Left ventricle myocardium inferior (tissue), 1 donor: ENCODE data around the gene JAGN1. TPM values are rescaled to one million over a fixed set of nuclear protein-coding genes. Genes with fewer than 3 reads are reported as not detected.
"Not testable (repeated sequence)": the region's sequence is repeated elsewhere in the genome, so short reads cannot be mapped to it uniquely, and the experiment has no call there.

ENCODE experiments used
- DNase-seq: peaks from one replicate; pipeline ENCODE4 v3.0.0-alpha.2; 2020
- H3K27ac ChIP-seq: fragments of 200-600 bp; replicated peaks from 2 replicates; pipeline ENCODE4 v1.8.0; 2021
- H3K27me3 ChIP-seq: fragments of 200-600 bp; 2 replicates; pipeline ENCODE4 v1.8.0; 2021; ENCODE audit warnings: low read depth
- H3K36me3 ChIP-seq: fragments of 200-600 bp; 2 replicates; pipeline ENCODE4 v1.8.0; 2021
- H3K4me1 ChIP-seq: fragments of 200-600 bp; 2 replicates; pipeline ENCODE4 v1.8.0; 2021
- H3K4me3 ChIP-seq: fragments of 200-600 bp; 2 replicates; pipeline ENCODE4 v1.8.0; 2021; ENCODE audit warnings: mild to moderate bottlenecking, moderate library complexity
- H3K9me3 ChIP-seq: fragments of 200-600 bp; replicated peaks from 2 replicates; pipeline ENCODE4 v1.8.0; 2021
- intact Hi-C: fragments of 100-400 bp; cut with micrococcal nuclease; formaldehyde crosslinking; loops from one replicate; pipeline ENCODE4 v1.11.0; 2022
- total RNA-seq: library from RNA; stranded (reverse); fragmentation: NEBNext Ultra II Directional; extraction: Animal tissue kit (Norgen Biotek cat#: 25700); gene quantifications from one replicate; pipeline ENCODE4 v1.2.1, GENCODE V29; 2021
- TF ChIP-seq, protein P1 (sequence below): fragments of 200-600 bp; IDR thresholded peaks from 2 replicates; pipeline ENCODE4 v1.8.0; 2021; ENCODE audit warnings: antibody characterized with exemption, mild to moderate bottlenecking, borderline replicate concordance
- donor health status: DM: no; HTN: yes; CAD: no; lungs with severe emphysema.

The JAGN1 gene
- total RNA-seq, 1 donor from 2014 or later = 17.5 TPM

DNA sequence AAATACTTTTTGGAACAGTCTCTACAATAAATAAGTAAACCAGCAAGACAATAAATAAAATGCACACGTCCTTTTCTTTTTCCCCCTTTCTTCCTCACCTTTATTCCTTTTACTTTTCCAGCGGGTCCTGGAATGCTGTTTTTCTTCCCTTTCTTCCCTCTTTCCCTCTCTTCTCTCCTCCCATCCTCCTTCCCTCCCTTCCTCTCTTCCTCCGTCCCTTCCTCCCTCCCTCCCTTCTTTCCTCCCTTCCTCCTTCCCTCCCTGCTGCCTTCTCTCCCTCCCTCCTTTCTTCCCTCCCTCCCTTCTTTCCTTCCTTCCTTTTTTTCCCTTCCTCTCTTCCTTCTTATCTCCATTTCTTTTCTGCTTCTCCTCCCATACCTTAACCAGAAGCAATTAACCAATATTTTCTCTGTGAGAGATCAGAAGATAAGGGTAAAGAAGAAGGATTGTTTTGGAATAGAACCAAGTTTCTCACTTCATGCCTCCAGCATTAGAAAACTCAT is 8.9 kb downstream of the JAGN1 start:
- TF ChIP-seq, protein P1, sequence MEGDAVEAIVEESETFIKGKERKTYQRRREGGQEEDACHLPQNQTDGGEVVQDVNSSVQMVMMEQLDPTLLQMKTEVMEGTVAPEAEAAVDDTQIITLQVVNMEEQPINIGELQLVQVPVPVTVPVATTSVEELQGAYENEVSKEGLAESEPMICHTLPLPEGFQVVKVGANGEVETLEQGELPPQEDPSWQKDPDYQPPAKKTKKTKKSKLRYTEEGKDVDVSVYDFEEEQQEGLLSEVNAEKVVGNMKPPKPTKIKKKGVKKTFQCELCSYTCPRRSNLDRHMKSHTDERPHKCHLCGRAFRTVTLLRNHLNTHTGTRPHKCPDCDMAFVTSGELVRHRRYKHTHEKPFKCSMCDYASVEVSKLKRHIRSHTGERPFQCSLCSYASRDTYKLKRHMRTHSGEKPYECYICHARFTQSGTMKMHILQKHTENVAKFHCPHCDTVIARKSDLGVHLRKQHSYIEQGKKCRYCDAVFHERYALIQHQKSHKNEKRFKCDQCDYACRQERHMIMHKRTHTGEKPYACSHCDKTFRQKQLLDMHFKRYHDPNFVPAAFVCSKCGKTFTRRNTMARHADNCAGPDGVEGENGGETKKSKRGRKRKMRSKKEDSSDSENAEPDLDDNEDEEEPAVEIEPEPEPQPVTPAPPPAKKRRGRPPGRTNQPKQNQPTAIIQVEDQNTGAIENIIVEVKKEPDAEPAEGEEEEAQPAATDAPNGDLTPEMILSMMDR = no peak
- no peak for DNase-seq
- Histone ChIP-seq H3K27ac (no peak overlapping the region), H3K4me3 (no peak overlapping the region), H3K36me3 (no peaks in the 10 kb centered on the region), H3K9me3 (no peaks in the 10 kb centered on the region), H3K27me3 (no peaks in the 10 kb centered on the region), H3K4me1 (peaks cover 18% of the 10 kb centered on the region)
- intact Hi-C loops = no loop called here

DNA sequence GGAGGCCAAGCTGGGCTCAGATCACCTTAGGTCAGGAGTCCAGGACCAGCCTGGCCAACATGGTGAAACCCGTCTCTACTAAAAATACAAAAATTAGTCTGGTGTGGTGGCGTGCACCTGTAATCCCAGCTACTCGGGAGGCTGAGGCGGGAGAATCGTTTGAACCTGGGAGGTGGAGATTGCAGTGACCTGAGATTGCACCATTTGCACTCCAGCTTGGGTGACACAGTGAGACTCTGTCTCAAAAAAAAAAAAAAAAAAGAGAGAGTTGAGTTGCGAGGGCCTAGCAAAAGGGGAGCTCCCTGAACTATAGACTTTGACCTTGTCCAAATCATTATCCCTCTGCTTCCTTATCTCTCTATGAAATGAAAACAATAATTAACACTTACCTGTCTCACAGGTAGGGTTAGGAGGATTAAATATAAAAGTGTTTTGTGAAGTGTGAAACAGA is 10.6 kb downstream of the JAGN1 start:
- not testable (repeated sequence) for DNase-seq

DNA sequence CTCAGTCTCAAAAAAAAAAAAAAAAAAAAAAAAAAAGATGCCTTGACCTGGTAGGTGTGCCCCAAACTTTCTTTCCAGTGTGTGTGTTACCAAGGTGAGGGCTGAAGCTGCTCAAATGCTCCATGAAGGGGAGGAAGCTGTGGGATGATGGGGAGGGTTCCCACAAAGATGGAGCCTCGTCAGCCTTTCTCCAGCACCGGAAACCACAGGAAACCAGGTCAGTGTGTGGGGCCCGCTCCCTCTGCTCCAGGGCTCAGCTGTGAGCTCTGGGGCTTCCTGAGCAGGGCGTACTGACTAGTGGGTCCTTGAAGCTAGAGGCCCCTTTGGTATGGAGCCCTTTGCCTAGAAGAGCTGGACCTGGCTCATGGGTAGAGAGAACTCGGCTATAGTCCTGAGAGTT is 11.6 kb downstream of the JAGN1 start:
- DNase-seq = no peak
- no peaks in the 10 kb centered on the region for H3K27me3 ChIP-seq
- H3K4me3 ChIP-seq = no peak overlapping the region
- TF ChIP-seq, protein P1 = no peak
- peaks cover 18% of the 10 kb centered on the region for H3K4me1 ChIP-seq
- H3K36me3 ChIP-seq = no peaks in the 10 kb centered on the region
- no peak overlapping the region for H3K27ac ChIP-seq
- intact Hi-C loops = no loop called here
- H3K9me3 ChIP-seq = no peaks in the 10 kb centered on the region

More for the DNA sequence above, 10.6 kb downstream of the JAGN1 start:
- H3K27me3 ChIP-seq, H3K9me3 ChIP-seq, intact Hi-C loops, H3K27ac ChIP-seq, H3K4me3 ChIP-seq, H3K36me3 ChIP-seq: not testable (repeated sequence)
- H3K4me1 ChIP-seq = peaks cover 18% of the 10 kb centered on the region

- no peaks in the 10 kb centered on the region for H3K36me3 ChIP-seq
- intact Hi-C loops = no loop called here
- peaks cover 18% of the 10 kb centered on the region for H3K4me1 ChIP-seq
- H3K9me3 ChIP-seq = no peaks in the 10 kb centered on the region
- H3K4me3 ChIP-seq = peak within 1 kb of the TSS; percentile 37
- H3K27ac ChIP-seq = peak within 1 kb of the TSS; percentile 56
- TF ChIP-seq, protein P1 = no peak
- no peak for DNase-seq
- H3K27me3 ChIP-seq = no peaks in the 10 kb centered on the region
Observed at GRCh38 chr3:9902372-9903237, 12.2 kb downstream of the JAGN1 start, which contains the start of gene IL17RE. Gene IL17RE, plus strand, starts transcription at chr3:9902848. Its CDS starts 85 bp downstream, at chr3:9902933.

DNA sequence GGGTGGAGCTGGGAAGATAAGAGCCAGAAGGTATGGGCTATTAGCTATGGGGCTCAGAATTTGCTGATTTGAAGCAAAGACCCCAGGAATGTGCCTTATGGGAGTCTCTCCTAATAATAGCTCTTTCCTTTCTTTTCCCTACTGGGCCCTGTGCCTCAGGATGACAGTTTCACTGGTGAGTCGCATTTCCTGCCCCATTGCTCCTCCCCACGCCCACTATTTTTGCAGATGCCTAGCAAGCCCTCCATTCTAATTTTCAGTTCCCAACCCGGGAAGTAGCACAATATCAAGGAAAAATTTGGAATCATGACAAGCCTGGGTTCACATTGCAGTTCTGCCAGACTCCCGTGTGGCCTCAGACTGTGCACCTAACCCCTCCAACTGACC is 12.8 kb downstream of the JAGN1 start:
- Histone ChIP-seq H3K27ac (peak overlapping the region; percentile 56), H3K4me1 (peaks cover 18% of the 10 kb centered on the region), H3K27me3 (no peaks in the 10 kb centered on the region), H3K9me3 (no peaks in the 10 kb centered on the region), H3K4me3 (peak overlapping the region; percentile 37), H3K36me3 (no peaks in the 10 kb centered on the region)
- TF ChIP-seq, protein P1 = no peak
- no peak for DNase-seq
- intact Hi-C loops = no loop called here

- intact Hi-C loops = no loop called here
- no peak overlapping the region for H3K27ac ChIP-seq
Observed at GRCh38 chr3:9903904-9904303, 13.5 kb downstream of the JAGN1 start.

More at GRCh38 chr3:9903904-9904303, 13.5 kb downstream of the JAGN1 start:
- no peak for DNase-seq
- Histone ChIP-seq H3K4me1 (peaks cover 18% of the 10 kb centered on the region), H3K9me3 (no peaks in the 10 kb centered on the region), H3K27me3 (no peaks in the 10 kb centered on the region), H3K36me3 (no peaks in the 10 kb centered on the region), H3K4me3 (no peak overlapping the region)
- TF ChIP-seq, protein P1 = no peak
